Sigmoid colon (tissue), 7 donors: ENCODE measurements around the gene RAB11FIP5. TPM values are rescaled to one million over a fixed set of nuclear protein-coding genes. Genes with fewer than 3 reads are reported as not detected.
"Not testable (repeated sequence)": the region's sequence is repeated elsewhere in the genome, so short reads cannot be mapped to it uniquely, and the experiment has no call there.

Experiments used
- DNase-seq: peaks from one replicate; pipeline ENCODE4 v3.0.0-alpha.2; 2019
- H3K27ac ChIP-seq, 4 donors: fragments of 200-600 bp; sonication (generic); one replicate each; pipeline ENCODE4 v1.5.1; 2016 to 2019; ENCODE audit warnings: mild to moderate bottlenecking in 1 of 4
- H3K27me3 ChIP-seq, 3 donors: fragments of 200-600 bp; sonication (generic); one replicate each; pipeline ENCODE4 v1.5.1; 2019; ENCODE audit warnings: mild to moderate bottlenecking in 1 of 3
- H3K36me3 ChIP-seq, 4 donors: fragments of 200-600 bp; sonication (generic); one replicate each; pipeline ENCODE4 v1.5.1; 2016 to 2019
- H3K4me1 ChIP-seq, 4 donors: fragments of 200-600 bp; sonication (generic); one replicate each; pipeline ENCODE4 v1.5.1; 2017 to 2019
- H3K4me3 ChIP-seq, 4 donors: fragments of 200-600 bp; sonication (generic); one replicate each; pipeline ENCODE4 v1.5.1; 2017 to 2019; ENCODE audit warnings: mild to moderate bottlenecking in 2 of 4, moderate library complexity in 1 of 4
- H3K9me3 ChIP-seq, 4 donors: fragments of 200-600 bp in 3 of 4; sonication (generic) in 3 of 4; one replicate each; pipeline versions ENCODE4 v1.5.1 to v1.6.1; 2013 to 2019
- CTCF ChIP-seq, 4 experiments: fragments of 450-650 bp in 3 of 4; fragments of 200-600 bp in 1 of 4; IDR thresholded peaks; one replicate each; pipeline ENCODE4 v1.5.1; 2016 to 2019; ENCODE audit warnings: antibody characterized with exemption in 4 of 4, mild to moderate bottlenecking in 3 of 4, moderate library complexity in 2 of 4
- EP300 ChIP-seq, 4 donors: sonication (generic); formaldehyde crosslinking; IDR thresholded peaks; one replicate each; pipeline ENCODE4 v1.6.1; 2017; ENCODE audit warnings: antibody characterized with exemption in 4 of 4
- POLR2A ChIP-seq, 2 donors: fragments of 450-650 bp; IDR thresholded peaks; one replicate each; pipeline ENCODE4 v1.6.1; 2016; ENCODE audit warnings: antibody characterized with exemption in 2 of 2, mild to moderate bottlenecking in 2 of 2, moderate library complexity in 2 of 2
- POLR2AphosphoS5 ChIP-seq, 4 donors: sonication (generic); formaldehyde crosslinking; IDR thresholded peaks; one replicate each; pipeline ENCODE4 v1.6.1; 2017; ENCODE audit warnings: antibody characterized with exemption in 4 of 4
- WGBS, 2 donors: extraction: QIAGEN DNeasy Blood & Tissue Kit; methylation state at CpG; one replicate each; pipeline ENCODE4 v1.1.7; 2013; 5-methylcytosine and 5-hydroxymethylcytosine counted together
- intact Hi-C: fragments of 100-400 bp; cut with DNase I; formaldehyde crosslinking; loops from one replicate; pipeline ENCODE4 v1.15.1; 2023
- polyA plus RNA-seq, 3 donors: library from polyadenylated mRNA; stranded (reverse); fragments of 200-250 nt; gene quantifications; one replicate each; pipeline ENCODE4 v1.2.3, GENCODE V29; 2013
- total RNA-seq, 4 donors: library from RNA; depleted of rRNA; stranded (reverse); fragments of >200 nt; gene quantifications; one replicate each; pipeline ENCODE4 v1.1.0, GENCODE V29; 2016
- donor health status: healthy with polysubstance abuse.
- donor health status: Bipolar disorder and iron deficiency.
- donor health status: healthy.

Gene RAB11FIP5
- total and polyA plus RNA-seq, 7 donors = 9.6 to 24.4 (median 13.9) TPM

- no peaks in the 10 kb centered on the region for H3K27me3 ChIP-seq
- 89 to 92% methylated on average over 12 of the region's 12 CpGs for WGBS, 2 donors
- DNase-seq = no peak
- H3K4me1 ChIP-seq = peaks cover 0 to 24% (median 5%) of the 10 kb centered on the region in 4 donors
- no peak overlapping the region for H3K4me3 ChIP-seq
- H3K27ac ChIP-seq = no peak overlapping the region
- no peak for TF ChIP-seq EP300 (IDR thresholded peaks at IDR 0.05)
- no peak for TF ChIP-seq POLR2A (IDR thresholded peaks at IDR 0.05)
- no peak for TF ChIP-seq CTCF (IDR thresholded peaks at IDR 0.05)
- TF ChIP-seq POLR2AphosphoS5 (IDR thresholded peaks at IDR 0.05) = no peak
- H3K36me3 ChIP-seq = no peaks in the 10 kb centered on the region
- intact Hi-C loops = no loop called here
- H3K9me3 ChIP-seq = no peaks in the 10 kb centered on the region
Observed at GRCh38 chr2:73101626-73102256, 11.0 kb downstream of the RAB11FIP5 start.

- Histone ChIP-seq H3K9me3 (no peaks in the 10 kb centered on the region), H3K4me1 (peaks cover 0 to 16% (median 4%) of the 10 kb centered on the region in 4 donors), H3K27me3 (no peaks in the 10 kb centered on the region), H3K27ac (no peak overlapping the region), H3K4me3 (no peak overlapping the region), H3K36me3 (no peaks in the 10 kb centered on the region)
- TF ChIP-seq CTCF (IDR thresholded peaks at IDR 0.05) = no peak
- no peak for TF ChIP-seq EP300 (IDR thresholded peaks at IDR 0.05)
- TF ChIP-seq POLR2AphosphoS5 (IDR thresholded peaks at IDR 0.05) = no peak
- no peak for TF ChIP-seq POLR2A (IDR thresholded peaks at IDR 0.05)
- intact Hi-C loops = no loop called here
- WGBS, 2 donors = 95 to 97% methylated on average over 4 of the region's 4 CpGs
- DNase-seq = no peak
Observed at GRCh38 chr2:73100956-73101355, 11.8 kb downstream of the RAB11FIP5 start.

GRCh38 chr2:73099486-73099885 lies 13.3 kb downstream of the RAB11FIP5 start:
- Histone ChIP-seq H3K4me3 (no peak overlapping the region), H3K27ac (no peak overlapping the region), H3K4me1 (peaks cover 0 to 12% (median 4%) of the 10 kb centered on the region in 4 donors), H3K36me3 (no peaks in the 10 kb centered on the region), H3K9me3 (no peaks in the 10 kb centered on the region), H3K27me3 (no peaks in the 10 kb centered on the region)
- DNase-seq = no peak
- WGBS, 2 donors = 94 to 95% methylated on average over 3 of the region's 3 CpGs
- intact Hi-C loops = no loop called here
- TF ChIP-seq CTCF (IDR thresholded peaks at IDR 0.05) (no peak), POLR2A (IDR thresholded peaks at IDR 0.05) (no peak), EP300 (IDR thresholded peaks at IDR 0.05) (no peak)

GRCh38 chr2:73095910-73096309 lies 16.8 kb downstream of the RAB11FIP5 start:
- Histone ChIP-seq H3K4me1 (peaks cover 0 to 20% (median 10%) of the 10 kb centered on the region in 4 donors), H3K4me3 (no peak overlapping the region), H3K9me3 (no peaks in the 10 kb centered on the region), H3K27ac (no peak overlapping the region), H3K36me3 (no peaks in the 10 kb centered on the region), H3K27me3 (no peaks in the 10 kb centered on the region)
- TF ChIP-seq POLR2AphosphoS5 (IDR thresholded peaks at IDR 0.05) (no peak), CTCF (IDR thresholded peaks at IDR 0.05) (no peak), EP300 (IDR thresholded peaks at IDR 0.05) (no peak), POLR2A (IDR thresholded peaks at IDR 0.05) (no peak)
- WGBS, 2 donors = 83% methylated on average over 3 of the region's 3 CpGs
- intact Hi-C loops = no loop called here
- no peak for DNase-seq

- peaks cover 0 to 40% (median 28%) of the 10 kb centered on the region in 4 donors for H3K4me1 ChIP-seq
- H3K9me3 ChIP-seq, intact Hi-C loops, H3K4me3 ChIP-seq, H3K27me3 ChIP-seq, DNase-seq, H3K27ac ChIP-seq, H3K36me3 ChIP-seq: not testable (repeated sequence)
- WGBS, 2 donors = 90% methylated on average over 17 of the region's 17 CpGs
Observed at GRCh38 chr2:73093601-73094218, 19.0 kb downstream of the RAB11FIP5 start.
